T-helper 22 cell (primary cell): ENCODE data around the gene GOSR1.
"Not testable (repeated sequence)": the region's sequence is repeated elsewhere in the genome, so short reads cannot be mapped to it uniquely, and the experiment has no call there.

ENCODE experiments used
- DNase-seq: peaks from one replicate; pipeline ENCODE4 v3.0.0-alpha.2; 2020; ENCODE audit warnings: low read depth

The GOSR1 gene

GRCh38 chr17:30506481-30506880 is 29.3 kb downstream of the GOSR1 start:
- no peak for DNase-seq

- no peak for DNase-seq
Observed at GRCh38 chr17:30513346-30513745, 36.1 kb downstream of the GOSR1 start.

- DNase-seq, result no peak
Observed at GRCh38 chr17:30514895-30515596, 37.8 kb downstream of the GOSR1 start.

GRCh38 chr17:30517786-30518185 is 40.6 kb downstream of the GOSR1 start:
- DNase-seq, result no peak

DNA sequence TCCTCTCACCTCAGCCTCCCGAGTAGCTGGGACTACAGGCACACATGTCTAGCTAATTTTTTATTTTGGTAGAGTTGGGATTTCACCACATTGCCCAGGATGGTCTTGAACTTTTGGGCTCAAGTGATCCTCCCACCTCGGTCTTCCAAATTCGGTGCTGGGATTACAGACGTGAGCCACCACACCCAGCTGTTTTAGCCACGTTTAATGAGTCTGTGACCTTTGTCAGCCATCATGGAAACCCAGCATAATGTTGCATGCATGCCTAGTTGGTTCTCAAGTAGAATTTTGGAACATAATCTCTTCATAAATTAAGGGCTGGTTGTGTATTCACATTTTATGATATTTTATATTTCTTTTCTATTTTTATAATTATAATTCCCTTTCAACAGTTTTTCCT is 42.0 kb downstream of the GOSR1 start:
- DNase-seq, result no peak

GRCh38 chr17:30519707-30520106 is 42.5 kb downstream of the GOSR1 start:
- DNase-seq, result no peak

DNA sequence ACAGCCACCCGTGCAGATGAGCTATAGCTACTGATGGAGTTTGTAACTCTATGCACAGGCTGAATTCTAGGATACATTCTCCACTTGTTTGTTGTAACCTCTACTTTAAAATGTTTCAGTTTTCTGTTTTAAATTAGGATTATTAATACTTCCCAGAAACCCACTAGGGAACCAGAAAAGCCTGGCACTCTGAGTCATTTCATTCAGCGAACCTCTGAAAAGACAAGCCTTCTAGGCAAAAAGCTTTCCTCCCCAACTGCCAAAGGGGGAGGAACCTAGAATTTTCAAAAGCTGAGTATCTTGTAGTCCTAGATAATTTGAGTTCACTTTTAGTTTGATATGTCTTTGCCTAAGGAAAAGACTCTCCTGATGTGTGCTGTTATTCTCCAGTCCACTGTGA is 43.2 kb downstream of the GOSR1 start:
- DNase-seq, result no peak

DNA sequence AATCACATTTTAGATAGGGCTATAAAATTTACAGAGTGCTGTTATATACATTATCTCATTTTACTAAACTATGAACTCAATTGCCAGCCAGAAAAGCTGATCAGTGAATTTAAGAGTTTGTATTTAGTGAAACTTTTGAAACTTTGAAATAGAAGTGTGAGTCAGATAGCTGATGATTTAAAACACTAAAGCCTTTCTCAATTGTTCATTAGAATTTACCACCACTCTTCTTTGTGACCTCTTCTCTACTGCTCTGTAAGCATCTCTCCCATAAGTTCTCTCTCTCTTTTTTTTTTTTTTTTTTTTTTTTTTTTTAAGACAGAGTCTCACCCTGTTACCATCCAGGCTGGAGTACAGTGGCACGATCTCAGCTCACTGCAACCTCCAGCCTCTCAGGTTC is 43.7 kb downstream of the GOSR1 start:
- DNase-seq, result no peak

- DNase-seq, result no peak
Observed at GRCh38 chr17:30521766-30522165, 44.6 kb downstream of the GOSR1 start.

DNA sequence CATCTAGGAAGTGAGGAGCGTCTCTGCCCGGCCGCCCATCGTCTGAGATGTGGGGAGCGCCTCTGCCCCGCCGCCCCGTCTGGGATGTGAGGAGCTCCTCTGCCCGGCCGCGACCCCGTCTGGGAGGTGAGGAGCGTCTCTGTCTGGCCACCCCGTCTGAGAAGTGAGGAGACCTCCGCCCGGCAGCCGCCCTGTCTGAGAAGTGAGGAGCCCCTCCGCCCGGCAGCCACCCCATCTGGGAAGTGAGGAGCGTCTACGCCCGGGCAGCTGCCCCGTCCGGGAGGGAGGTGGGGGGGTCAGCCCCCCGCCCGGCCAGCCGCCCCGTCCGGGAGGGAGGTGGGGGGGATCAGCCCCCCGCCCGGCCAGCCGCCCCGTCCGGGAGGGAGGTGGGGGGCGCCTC is 46.0 kb downstream of the GOSR1 start:
- not testable (repeated sequence) for DNase-seq

DNA sequence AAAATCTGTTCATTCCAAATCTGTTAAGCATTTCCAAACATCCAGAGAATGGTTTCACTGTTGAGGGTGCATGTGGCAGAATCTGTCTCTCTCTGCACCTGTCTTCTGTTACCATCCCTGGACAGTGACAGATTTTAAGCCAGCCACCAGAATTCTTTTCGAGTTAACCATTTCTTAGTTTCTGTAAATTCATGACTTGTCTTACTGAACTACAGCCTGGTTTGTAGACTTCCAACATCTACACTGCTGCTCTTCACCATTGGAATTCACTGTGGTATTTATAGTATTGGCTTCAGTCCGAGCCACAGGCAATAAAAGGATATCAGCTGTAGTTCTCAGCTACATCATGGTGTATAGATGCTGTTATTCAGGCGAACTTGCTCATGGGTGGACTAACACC is 47.6 kb downstream of the GOSR1 start:
- no peak for DNase-seq

- no peak for DNase-seq
Observed at GRCh38 chr17:30526401-30526800, 49.2 kb downstream of the GOSR1 start.

GRCh38 chr17:30528701-30529100 is 51.5 kb downstream of the GOSR1 start:
- not testable (repeated sequence) for DNase-seq

DNA sequence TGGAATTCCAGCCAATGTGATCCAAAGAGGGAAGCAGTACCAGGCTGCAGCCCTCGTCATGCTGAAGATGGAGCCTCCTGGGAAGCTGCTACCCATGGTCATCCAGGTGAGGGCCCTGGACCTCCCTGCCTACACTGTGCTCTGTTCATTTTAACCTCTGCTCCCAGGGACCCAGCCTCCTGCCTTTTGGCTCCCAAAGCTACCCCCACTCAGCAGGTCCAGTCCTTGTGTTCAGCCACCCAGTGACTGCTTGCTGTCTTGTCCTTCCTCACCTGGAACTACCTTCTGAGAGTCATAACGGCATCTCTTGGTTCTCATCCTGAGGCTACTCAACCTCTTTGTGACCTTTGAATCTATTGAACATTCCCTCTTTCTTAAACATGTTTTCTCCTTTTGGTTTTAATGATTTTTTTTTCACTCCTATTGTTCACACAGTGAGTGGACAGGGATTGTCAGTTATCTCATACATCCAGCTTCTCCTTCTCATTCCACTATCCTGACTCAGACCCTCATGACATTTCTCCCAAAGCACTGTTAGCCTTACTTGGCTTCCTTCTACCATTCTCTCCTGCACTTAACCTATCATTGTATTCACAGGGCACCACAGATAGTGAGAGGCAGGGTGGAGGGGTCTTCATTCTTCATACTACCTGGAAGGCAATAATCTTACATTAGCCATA is 53.3 kb downstream of the GOSR1 start:
- DNase-seq, result no peak

DNA sequence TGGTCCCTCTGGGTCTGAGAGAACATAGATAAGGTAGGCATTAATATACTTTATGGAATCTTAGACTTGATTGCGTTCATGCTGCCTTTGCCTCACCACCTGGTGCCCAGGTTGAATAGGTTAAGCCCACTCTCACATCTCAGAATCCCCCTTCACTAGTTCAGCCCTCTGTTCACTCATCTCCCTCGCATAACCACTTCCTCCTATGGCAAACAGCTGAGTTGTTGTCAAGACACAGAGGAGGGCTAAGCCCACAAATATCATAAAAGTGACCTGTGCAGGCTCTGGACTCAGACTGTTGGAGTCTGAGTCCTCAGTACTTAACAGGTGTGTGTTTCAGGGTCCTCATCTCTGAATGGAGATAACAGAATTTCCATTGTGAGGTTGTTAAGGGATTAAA is 55.7 kb downstream of the GOSR1 start:
- DNase-seq, result no peak

GRCh38 chr17:30534298-30534697 is 57.1 kb downstream of the GOSR1 start:
- DNase-seq, result no peak

DNA sequence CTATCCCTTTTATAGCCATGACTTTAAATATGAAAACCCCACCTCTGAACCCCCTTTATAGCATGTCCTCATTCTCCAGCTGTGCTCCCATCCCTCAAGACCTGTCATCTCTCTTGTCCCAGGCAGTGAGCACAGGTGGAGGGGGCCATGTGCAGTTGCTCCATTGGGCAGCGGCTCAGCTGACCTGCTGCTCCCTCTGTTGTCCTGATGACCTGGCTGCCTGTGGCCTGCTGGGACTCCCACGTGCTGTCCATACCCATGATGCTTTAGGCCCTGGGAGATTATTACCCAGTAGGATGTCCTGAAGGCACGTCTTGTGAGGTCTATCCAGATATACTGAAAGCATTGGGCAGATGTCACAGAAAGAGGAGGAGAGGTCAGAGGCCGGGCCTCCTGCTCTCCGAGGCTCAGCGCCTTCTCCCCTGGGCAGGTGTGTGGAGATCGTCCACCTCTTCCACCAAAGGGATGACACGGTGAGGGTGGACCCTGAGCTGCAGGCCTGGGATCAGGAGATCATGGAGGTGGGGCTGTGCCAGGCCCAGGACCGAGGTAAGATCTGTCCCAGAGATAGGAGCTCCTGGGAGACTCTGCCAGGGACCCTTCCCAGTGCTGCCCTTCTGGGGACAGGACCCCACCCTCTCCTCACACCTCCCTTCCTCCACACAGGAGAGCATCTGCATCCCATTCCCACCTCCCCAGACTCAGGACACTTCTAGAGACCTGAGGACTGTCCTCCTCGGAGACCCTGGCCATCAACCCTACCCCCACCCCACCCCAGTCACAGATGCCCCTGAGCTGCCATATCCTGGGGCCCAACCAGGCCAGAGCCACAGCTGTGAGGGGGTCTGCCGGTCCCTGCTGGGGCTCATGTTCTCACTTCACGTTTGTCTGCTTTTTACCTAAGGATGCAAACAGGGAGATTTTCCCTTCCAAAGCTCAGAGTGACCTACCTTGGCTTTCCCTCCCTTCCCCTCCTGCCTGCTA is 58.0 kb downstream of the GOSR1 start:
- no peak for DNase-seq

- not testable (repeated sequence) for DNase-seq
Observed at GRCh38 chr17:30536846-30537245, 59.6 kb downstream of the GOSR1 start.

GRCh38 chr17:30537667-30538066 is 60.5 kb downstream of the GOSR1 start:
- not testable (repeated sequence) for DNase-seq

DNA sequence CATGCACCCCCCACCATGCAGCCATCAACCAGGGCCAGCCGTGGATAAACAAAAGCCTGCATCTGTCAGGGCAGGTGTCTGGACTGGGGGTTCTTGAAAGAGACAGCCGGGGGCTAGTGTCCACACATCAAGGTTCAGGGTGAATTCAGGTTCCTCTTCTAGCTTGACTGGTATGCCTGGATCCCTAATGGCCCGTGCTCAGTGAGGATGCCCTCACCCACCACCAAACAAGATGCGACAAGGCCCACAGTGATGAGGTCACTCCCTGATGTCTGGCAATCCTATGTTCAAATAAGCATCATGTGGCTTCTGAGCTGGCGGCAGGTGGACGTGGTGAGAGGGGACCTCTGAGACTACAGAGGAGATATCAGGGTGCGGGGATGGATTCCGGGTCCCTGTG is 64.6 kb downstream of the GOSR1 start:
- no peak for DNase-seq

DNA sequence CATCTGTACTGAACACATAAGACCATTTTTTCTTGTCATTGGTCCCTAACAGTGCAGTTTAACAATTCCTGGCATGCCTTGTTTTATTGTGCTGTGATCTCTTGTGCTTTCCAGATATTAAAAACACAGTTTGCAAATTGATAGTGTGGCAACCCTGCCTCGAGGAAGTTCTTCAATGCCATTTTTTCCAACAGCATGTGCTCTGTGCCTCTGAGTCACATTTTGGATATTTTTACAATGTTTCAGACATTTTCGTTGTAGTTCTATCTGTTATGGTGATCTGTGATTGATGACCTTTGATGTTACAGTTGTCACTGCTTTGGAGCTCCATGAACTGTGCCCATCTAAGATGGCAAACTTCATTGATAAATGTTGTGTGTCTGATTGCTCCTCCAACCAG is 66.2 kb downstream of the GOSR1 start:
- no peak for DNase-seq

GRCh38 chr17:30545024-30545423 is 67.8 kb downstream of the GOSR1 start:
- DNase-seq, result no peak
